Osteocyte (in vitro differentiated cells): ENCODE measurements around the gene TMEM17. TPM values are rescaled to one million over a fixed set of nuclear protein-coding genes. Genes with fewer than 3 reads are reported as not detected.
"Not testable (repeated sequence)": the region's sequence is repeated elsewhere in the genome, so short reads cannot be mapped to it uniquely, and the experiment has no call there.

Experiments used
- DNase-seq: peaks from one replicate; pipeline ENCODE4 v3.0.0; 2021; ENCODE audit warnings: mixed read lengths; ENCODE audit not compliant: unreplicated experiment; ENCODE audit errors: extremely low spot score
- H3K27ac Mint-ChIP-seq: one replicate; pipeline ENCODE4 v1.8.0; 2021; ENCODE audit warnings: mild to moderate bottlenecking, mixed read lengths; ENCODE audit not compliant: unreplicated experiment
- H3K27me3 Mint-ChIP-seq: one replicate; pipeline ENCODE4 v1.8.0; 2021; ENCODE audit warnings: mixed read lengths; ENCODE audit not compliant: unreplicated experiment
- H3K36me3 Mint-ChIP-seq: one replicate; pipeline ENCODE4 v1.8.0; 2021; ENCODE audit warnings: mixed read lengths; ENCODE audit not compliant: unreplicated experiment
- H3K4me1 Mint-ChIP-seq: one replicate; pipeline ENCODE4 v1.8.0; 2021; ENCODE audit warnings: mixed read lengths; ENCODE audit not compliant: unreplicated experiment
- H3K4me3 Mint-ChIP-seq: one replicate; pipeline ENCODE4 v1.8.0; 2021; ENCODE audit warnings: mild to moderate bottlenecking, moderate library complexity, mixed read lengths; ENCODE audit not compliant: unreplicated experiment
- H3K9me3 Mint-ChIP-seq: one replicate; pipeline ENCODE4 v1.8.0; 2021; ENCODE audit warnings: mixed read lengths; ENCODE audit not compliant: unreplicated experiment
- CTCF ChIP-seq: fragments of 200-600 bp; sonication (generic); IDR thresholded peaks from 2 replicates; pipeline ENCODE4 v1.5.0; 2021; ENCODE audit warnings: antibody characterized with exemption, mild to moderate bottlenecking, moderate library complexity
- total RNA-seq: library from RNA; stranded (reverse); gene quantifications from 2 replicates; pipeline ENCODE4 v1.2.1, GENCODE V29; 2021

Gene TMEM17
- total RNA-seq, 1 donor from 2014 or later: 2.1 TPM

GRCh38 chr2:62540408-62541168, 34.6 kb upstream of the TMEM17 start:
- peaks cover 11% of the 10 kb centered on the region for H3K27me3 Mint-ChIP-seq
- H3K27ac Mint-ChIP-seq: no peak overlapping the region
- no peaks in the 10 kb centered on the region for H3K4me1 Mint-ChIP-seq
- H3K36me3 Mint-ChIP-seq: no peaks in the 10 kb centered on the region
- H3K4me3 Mint-ChIP-seq: no peak overlapping the region
- no peak for TF ChIP-seq CTCF
- no peak for DNase-seq
- no peaks in the 10 kb centered on the region for H3K9me3 Mint-ChIP-seq

- Mint-ChIP-seq H3K36me3 (no peaks in the 10 kb centered on the region), H3K9me3 (peaks cover 2% of the 10 kb centered on the region), H3K4me3 (no peak overlapping the region), H3K27me3 (peaks cover 15% of the 10 kb centered on the region), H3K27ac (no peak overlapping the region), H3K4me1 (no peaks in the 10 kb centered on the region)
- no peak for TF ChIP-seq CTCF
- DNase-seq: no peak
Observed at GRCh38 chr2:62539606-62540407, 33.8 kb upstream of the TMEM17 start.

GRCh38 chr2:62538756-62539155, 32.8 kb upstream of the TMEM17 start:
- Mint-ChIP-seq H3K36me3 (no peaks in the 10 kb centered on the region), H3K4me1 (no peaks in the 10 kb centered on the region), H3K9me3 (peaks cover 5% of the 10 kb centered on the region), H3K27ac (no peak overlapping the region), H3K4me3 (no peak overlapping the region), H3K27me3 (peaks cover 18% of the 10 kb centered on the region)
- DNase-seq: no peak
- no peak for TF ChIP-seq CTCF

- Mint-ChIP-seq H3K27ac (no peak overlapping the region), H3K4me3 (no peak overlapping the region), H3K27me3 (peaks cover 24% of the 10 kb centered on the region), H3K9me3 (peaks cover 13% of the 10 kb centered on the region), H3K4me1 (no peaks in the 10 kb centered on the region), H3K36me3 (no peaks in the 10 kb centered on the region)
- no peak for TF ChIP-seq CTCF
- no peak for DNase-seq
Observed at GRCh38 chr2:62537814-62538213, 31.8 kb upstream of the TMEM17 start.

GRCh38 chr2:62536873-62537547, 31.0 kb upstream of the TMEM17 start:
- DNase-seq: no peak
- Mint-ChIP-seq H3K27me3 (peaks cover 28% of the 10 kb centered on the region), H3K9me3 (peaks cover 13% of the 10 kb centered on the region), H3K36me3 (no peaks in the 10 kb centered on the region), H3K27ac (no peak overlapping the region), H3K4me1 (no peaks in the 10 kb centered on the region), H3K4me3 (no peak overlapping the region)
- no peak for TF ChIP-seq CTCF

GRCh38 chr2:62535521-62535920, 29.5 kb upstream of the TMEM17 start:
- H3K9me3 Mint-ChIP-seq: peaks cover 13% of the 10 kb centered on the region
- not testable (repeated sequence) for H3K27ac Mint-ChIP-seq, H3K4me3 Mint-ChIP-seq, H3K4me1 Mint-ChIP-seq, DNase-seq, H3K36me3 Mint-ChIP-seq
- H3K27me3 Mint-ChIP-seq: peaks cover 33% of the 10 kb centered on the region
